ENCODE data around the gene CFAP43.

The CFAP43 gene

GRCh38 chr10:104208730-104209129 lies 23.4 kb downstream of the CFAP43 start (continued):
- no peak for TF ChIP-seq POU6F1 (CRISPR knock-in tag; IDR thresholded peaks at IDR 0.05; ENCODE audit: borderline replicate concordance, low read depth)

- TF ChIP-seq PPARA (CRISPR knock-in tag; IDR thresholded peaks at IDR 0.05; ENCODE audit: borderline replicate concordance) (no peak), TCF4 (CRISPR knock-in tag; IDR thresholded peaks at IDR 0.05; ENCODE audit: borderline replicate concordance) (no peak), RARB (CRISPR knock-in tag; IDR thresholded peaks at IDR 0.05) (no peak), ZNF70 (CRISPR knock-in tag; IDR thresholded peaks at IDR 0.05) (no peak), PATZ1 (CRISPR knock-in tag; IDR thresholded peaks at IDR 0.05; ENCODE audit: borderline replicate concordance) (no peak), TOX (CRISPR knock-in tag; IDR thresholded peaks at IDR 0.05; ENCODE audit: borderline replicate concordance) (no peak), OSR1 (CRISPR knock-in tag; IDR thresholded peaks at IDR 0.05) (no peak), SNAI2 (CRISPR knock-in tag; IDR thresholded peaks at IDR 0.05) (no peak), TSHZ2 (CRISPR knock-in tag; IDR thresholded peaks at IDR 0.05) (no peak), CSRNP3 (CRISPR knock-in tag; IDR thresholded peaks at IDR 0.05) (no peak), CREB5 (CRISPR knock-in tag; IDR thresholded peaks at IDR 0.05; ENCODE audit: low read depth) (no peak), ISL1 (CRISPR knock-in tag; IDR thresholded peaks at IDR 0.05) (no peak), BACH2 (CRISPR knock-in tag; IDR thresholded peaks at IDR 0.05; ENCODE audit: borderline replicate concordance) (no peak), ZC3H10 (CRISPR knock-in tag; IDR thresholded peaks at IDR 0.05) (no peak), ZNF8 (CRISPR knock-in tag; IDR thresholded peaks at IDR 0.05) (no peak), POU6F1 (CRISPR knock-in tag; IDR thresholded peaks at IDR 0.05; ENCODE audit: borderline replicate concordance, low read depth) (no peak)
Measured at GRCh38 chr10:104202231-104202630, 29.9 kb downstream of the CFAP43 start.

GRCh38 chr10:104201636-104202035 lies 30.5 kb downstream of the CFAP43 start:
- no peak for TF ChIP-seq ZFP3 (CRISPR knock-in tag; IDR thresholded peaks at IDR 0.05)
- TF ChIP-seq SNAI2 (CRISPR knock-in tag; IDR thresholded peaks at IDR 0.05), result no peak
- no peak for TF ChIP-seq BACH2 (CRISPR knock-in tag; IDR thresholded peaks at IDR 0.05; ENCODE audit: borderline replicate concordance)
- TF ChIP-seq ZFP30 (CRISPR knock-in tag; IDR thresholded peaks at IDR 0.05), result no peak
- no peak for TF ChIP-seq TSHZ2 (CRISPR knock-in tag; IDR thresholded peaks at IDR 0.05)
- TF ChIP-seq GLIS3 (CRISPR knock-in tag; IDR thresholded peaks at IDR 0.05), result no peak
- TF ChIP-seq ZNF70 (CRISPR knock-in tag; IDR thresholded peaks at IDR 0.05), result no peak
- no peak for TF ChIP-seq POU6F1 (CRISPR knock-in tag; IDR thresholded peaks at IDR 0.05; ENCODE audit: borderline replicate concordance, low read depth)
- no peak for TF ChIP-seq CREB5 (CRISPR knock-in tag; IDR thresholded peaks at IDR 0.05; ENCODE audit: low read depth)
- no peak for TF ChIP-seq CSDC2 (CRISPR knock-in tag; IDR thresholded peaks at IDR 0.05)
- TF ChIP-seq RARB (CRISPR knock-in tag; IDR thresholded peaks at IDR 0.05), result no peak
- TF ChIP-seq ISL1 (CRISPR knock-in tag; IDR thresholded peaks at IDR 0.05), result no peak
- no peak for ATAC-seq

More at GRCh38 chr10:104202231-104202630, 29.9 kb downstream of the CFAP43 start:
- ATAC-seq, result no peak
